Measurements from ENCODE around the gene DCP1A. TPM values are rescaled to one million over a fixed set of nuclear protein-coding genes. Genes with fewer than 3 reads are reported as not detected.
"Not testable (repeated sequence)": the region's sequence is repeated elsewhere in the genome, so short reads cannot be mapped to it uniquely, and the experiment has no call there.

DCP1A gene
- total and polyA plus RNA-seq, 2 experiments from 2014 or later: 34.3 to 67.0 TPM

DNA sequence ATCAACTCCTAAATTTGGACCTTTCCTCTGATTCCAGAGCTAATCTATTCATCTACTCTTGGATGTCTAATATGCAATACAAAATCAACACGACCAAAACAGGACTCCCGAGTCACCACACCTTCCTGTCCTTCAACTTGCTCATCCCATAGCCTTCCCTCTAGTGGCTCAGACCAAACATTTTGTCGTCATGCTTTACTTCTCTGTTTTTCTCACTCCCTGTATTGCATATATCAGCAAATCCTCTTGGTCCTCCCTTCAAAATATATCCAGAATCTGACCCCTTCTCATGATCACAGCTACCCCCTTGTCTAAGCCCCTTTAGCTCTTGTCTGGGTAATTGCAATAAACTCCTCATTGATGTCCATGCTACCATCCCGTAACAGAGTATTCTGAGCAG is 30.5 kb upstream of the DCP1A start:
- Histone ChIP-seq H3K36me3 (no peaks in the 10 kb centered on the region), H3K27ac (no peak overlapping the region), H3K9me3 (ENCODE audit: low read depth) (no peaks in the 10 kb centered on the region), H3K27me3 (no peaks in the 10 kb centered on the region), H3K4me3 (no peak overlapping the region), H3K4me1 (ENCODE audit: low read depth) (peaks cover 9% of the 10 kb centered on the region)
- no peak for DNase-seq (ENCODE audit: low read depth in 1 of 2, low spot score in 1 of 2)
- TF ChIP-seq, protein P1, sequence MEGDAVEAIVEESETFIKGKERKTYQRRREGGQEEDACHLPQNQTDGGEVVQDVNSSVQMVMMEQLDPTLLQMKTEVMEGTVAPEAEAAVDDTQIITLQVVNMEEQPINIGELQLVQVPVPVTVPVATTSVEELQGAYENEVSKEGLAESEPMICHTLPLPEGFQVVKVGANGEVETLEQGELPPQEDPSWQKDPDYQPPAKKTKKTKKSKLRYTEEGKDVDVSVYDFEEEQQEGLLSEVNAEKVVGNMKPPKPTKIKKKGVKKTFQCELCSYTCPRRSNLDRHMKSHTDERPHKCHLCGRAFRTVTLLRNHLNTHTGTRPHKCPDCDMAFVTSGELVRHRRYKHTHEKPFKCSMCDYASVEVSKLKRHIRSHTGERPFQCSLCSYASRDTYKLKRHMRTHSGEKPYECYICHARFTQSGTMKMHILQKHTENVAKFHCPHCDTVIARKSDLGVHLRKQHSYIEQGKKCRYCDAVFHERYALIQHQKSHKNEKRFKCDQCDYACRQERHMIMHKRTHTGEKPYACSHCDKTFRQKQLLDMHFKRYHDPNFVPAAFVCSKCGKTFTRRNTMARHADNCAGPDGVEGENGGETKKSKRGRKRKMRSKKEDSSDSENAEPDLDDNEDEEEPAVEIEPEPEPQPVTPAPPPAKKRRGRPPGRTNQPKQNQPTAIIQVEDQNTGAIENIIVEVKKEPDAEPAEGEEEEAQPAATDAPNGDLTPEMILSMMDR (IDR thresholded peaks at IDR 0.05; ENCODE audit: low read depth, low read length): no peak

GRCh38 chr3:53376679-53377078 is 29.3 kb upstream of the DCP1A start:
- Histone ChIP-seq H3K27me3 (no peaks in the 10 kb centered on the region), H3K4me3 (no peak overlapping the region), H3K9me3 (ENCODE audit: low read depth) (no peaks in the 10 kb centered on the region), H3K36me3 (no peaks in the 10 kb centered on the region), H3K4me1 (ENCODE audit: low read depth) (peaks cover 12% of the 10 kb centered on the region), H3K27ac (peak overlapping the region; percentile 47)
- TF ChIP-seq, protein P1 (IDR thresholded peaks at IDR 0.05; ENCODE audit: low read depth, low read length): no peak
- no peak for DNase-seq (ENCODE audit: low read depth in 1 of 2, low spot score in 1 of 2)

DNA sequence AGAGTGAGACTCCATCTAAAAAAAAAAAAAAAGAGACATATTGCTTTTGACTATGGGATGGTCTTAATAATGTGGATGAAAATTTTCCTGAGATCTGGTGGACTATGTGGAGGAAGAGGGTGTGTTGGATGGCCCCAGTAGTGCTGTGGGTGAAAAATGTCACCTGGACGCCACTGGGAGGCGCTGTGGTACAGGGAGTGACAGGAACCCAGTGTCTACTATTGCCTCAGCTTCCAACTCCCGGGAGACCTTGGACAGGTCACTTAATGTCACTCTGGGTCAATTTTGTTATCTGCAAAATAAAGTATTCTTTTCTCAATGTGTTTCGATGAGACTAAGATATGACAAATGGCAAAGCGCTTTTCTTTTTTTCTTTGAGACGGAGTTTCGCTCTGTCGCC is 27.7 kb upstream of the DCP1A start:
- TF ChIP-seq, protein P1 (IDR thresholded peaks at IDR 0.05; ENCODE audit: low read depth, low read length): peak; percentile 68
- Histone ChIP-seq H3K27ac (no peak overlapping the region), H3K4me3 (no peak overlapping the region), H3K36me3 (no peaks in the 10 kb centered on the region), H3K9me3 (ENCODE audit: low read depth) (no peaks in the 10 kb centered on the region), H3K4me1 (ENCODE audit: low read depth) (peaks cover 15% of the 10 kb centered on the region), H3K27me3 (no peaks in the 10 kb centered on the region)
- DNase-seq (ENCODE audit: low read depth in 1 of 2, low spot score in 1 of 2): peak; percentile 72 to 75

DNA sequence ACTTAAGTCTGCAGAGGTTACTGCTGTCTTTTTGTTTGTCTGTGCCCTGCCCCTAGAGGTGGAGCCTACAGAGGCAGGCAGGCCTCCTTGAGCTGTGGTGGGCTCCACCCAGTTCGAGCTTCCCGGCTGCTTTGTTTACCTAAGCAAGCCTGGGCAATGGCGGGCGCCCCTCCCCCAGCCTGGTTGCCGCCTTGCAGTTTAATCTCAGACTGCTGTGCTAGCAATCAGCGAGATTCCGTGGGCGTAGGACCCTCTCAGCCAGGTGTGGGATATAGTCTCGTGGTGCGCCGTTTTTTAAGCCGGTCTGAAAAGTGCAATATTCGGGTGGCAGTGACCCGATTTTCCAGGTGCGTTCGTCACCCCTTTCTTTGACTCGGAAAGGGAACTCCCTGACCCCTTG is 23.4 kb upstream of the DCP1A start:
- H3K4me1 ChIP-seq (ENCODE audit: low read depth); H3K27ac ChIP-seq; DNase-seq (ENCODE audit: low read depth in 1 of 2, low spot score in 1 of 2); H3K4me3 ChIP-seq; H3K36me3 ChIP-seq; H3K9me3 ChIP-seq (ENCODE audit: low read depth); H3K27me3 ChIP-seq: not testable (repeated sequence)

- Histone ChIP-seq H3K27ac (no peak overlapping the region), H3K4me3 (no peak overlapping the region), H3K9me3 (ENCODE audit: low read depth) (no peaks in the 10 kb centered on the region), H3K4me1 (ENCODE audit: low read depth) (no peaks in the 10 kb centered on the region), H3K36me3 (no peaks in the 10 kb centered on the region), H3K27me3 (no peaks in the 10 kb centered on the region)
- DNase-seq (ENCODE audit: low read depth in 1 of 2, low spot score in 1 of 2): no peak
- TF ChIP-seq, protein P1 (IDR thresholded peaks at IDR 0.05; ENCODE audit: low read depth, low read length): no peak
Measured at GRCh38 chr3:53361852-53362251, 14.5 kb upstream of the DCP1A start.

DNA sequence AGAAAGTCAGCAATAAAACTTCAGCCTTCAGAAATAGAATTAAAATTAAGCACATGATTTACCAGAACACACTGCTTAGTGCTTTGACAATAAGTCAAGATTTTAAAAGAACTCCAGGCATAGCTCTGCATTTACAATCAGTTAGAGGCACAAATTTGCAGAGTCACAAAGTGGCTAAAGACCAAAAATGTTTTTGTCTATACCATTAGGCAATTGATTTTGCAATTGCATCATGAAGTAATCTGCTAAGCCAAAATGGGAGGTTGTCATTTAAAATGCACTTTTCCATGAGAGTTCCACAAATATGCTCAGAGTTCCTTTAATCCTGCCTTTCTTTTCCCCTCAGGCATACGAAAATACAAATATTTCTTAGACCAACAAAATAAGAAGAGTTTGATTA is 10.1 kb upstream of the DCP1A start:
- no peaks in the 10 kb centered on the region for H3K27me3 ChIP-seq
- DNase-seq (ENCODE audit: low read depth in 1 of 2, low spot score in 1 of 2): peak in 1 of 2 donors; percentile 65
- no peak overlapping the region for H3K4me3 ChIP-seq
- TF ChIP-seq, protein P1 (IDR thresholded peaks at IDR 0.05; ENCODE audit: low read depth, low read length): no peak
- no peak overlapping the region for H3K27ac ChIP-seq
- H3K4me1 ChIP-seq (ENCODE audit: low read depth): no peaks in the 10 kb centered on the region
- no peaks in the 10 kb centered on the region for H3K36me3 ChIP-seq
- no peaks in the 10 kb centered on the region for H3K9me3 ChIP-seq (ENCODE audit: low read depth)
